GM18511 (cell line): ENCODE data around the gene SHKBP1.
"Not testable (repeated sequence)": the region's sequence is repeated elsewhere in the genome, so short reads cannot be mapped to it uniquely, and the experiment has no call there.

Experiments
- ATAC-seq: cut with Tn5 transposase; IDR thresholded peaks from one replicate; pipeline ENCODE4 v1.9.1; 2021; ENCODE audit warnings: mild to moderate bottlenecking, moderate library complexity; ENCODE audit not compliant: unreplicated experiment

Gene SHKBP1

GRCh38 chr19:40555978-40556689 lies 20.5 kb upstream of the SHKBP1 start:
- ATAC-seq, result no peak

- ATAC-seq, result no peak
Measured at GRCh38 chr19:40556953-40557530, 19.6 kb upstream of the SHKBP1 start.

DNA sequence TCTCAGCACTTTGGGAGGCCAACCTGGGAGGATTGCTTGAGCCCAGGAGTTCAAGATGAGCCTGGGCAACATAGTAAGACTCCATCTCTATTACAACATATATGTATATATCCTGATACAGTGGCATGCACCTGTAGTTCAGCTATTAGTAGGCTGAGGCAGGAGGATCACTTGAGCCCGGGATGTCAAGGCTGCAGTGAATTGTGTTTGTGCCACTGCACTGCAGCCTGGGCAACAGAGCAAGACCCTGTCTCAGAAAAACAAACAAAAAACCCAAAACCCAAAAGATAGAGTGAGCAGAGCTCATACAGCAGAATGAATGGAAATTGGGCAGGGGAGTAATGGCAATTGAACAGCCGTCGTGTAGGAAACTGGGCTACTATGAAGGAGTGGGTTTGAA lies 17.3 kb upstream of the SHKBP1 start:
- ATAC-seq, result no peak

DNA sequence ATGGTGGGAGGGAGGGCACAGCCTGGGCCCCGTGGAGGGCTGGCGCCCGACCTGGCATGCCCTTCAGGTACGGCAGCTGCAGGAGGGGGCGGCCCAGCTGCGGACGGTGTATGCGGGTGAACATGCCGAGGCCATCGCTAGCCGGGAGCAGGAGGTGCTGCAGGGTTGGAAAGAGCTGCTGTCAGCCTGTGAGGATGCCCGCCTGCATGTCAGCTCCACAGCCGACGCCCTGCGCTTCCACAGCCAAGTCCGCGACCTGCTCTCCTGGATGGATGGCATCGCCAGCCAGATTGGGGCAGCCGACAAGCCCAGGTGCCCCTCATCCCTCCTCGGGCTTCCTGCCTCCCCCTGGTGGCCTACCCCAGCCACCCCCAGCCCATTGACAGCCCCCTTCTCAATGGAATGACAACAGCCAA lies 16.6 kb upstream of the SHKBP1 start:
- ATAC-seq, result no peak

DNA sequence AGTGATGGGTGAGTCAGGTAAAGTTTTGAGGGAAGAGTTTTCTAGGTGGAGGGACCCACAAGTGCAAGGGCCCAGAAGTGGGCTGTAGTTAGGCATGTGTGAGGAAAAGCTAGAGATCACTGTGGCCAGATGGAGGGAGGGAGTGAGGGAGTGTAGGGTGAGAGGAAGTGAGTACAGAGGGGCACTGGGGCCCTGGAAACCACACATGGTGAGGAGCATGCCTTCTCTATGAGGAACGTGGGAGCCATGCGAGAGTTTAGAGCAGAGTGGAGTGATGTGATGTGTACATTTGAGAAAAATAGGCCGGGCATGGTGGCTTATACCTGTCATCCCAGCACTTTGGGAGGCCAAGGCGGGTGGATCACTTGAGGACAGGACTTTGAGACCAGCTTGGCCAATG lies 14.7 kb upstream of the SHKBP1 start:
- ATAC-seq, result no peak

DNA sequence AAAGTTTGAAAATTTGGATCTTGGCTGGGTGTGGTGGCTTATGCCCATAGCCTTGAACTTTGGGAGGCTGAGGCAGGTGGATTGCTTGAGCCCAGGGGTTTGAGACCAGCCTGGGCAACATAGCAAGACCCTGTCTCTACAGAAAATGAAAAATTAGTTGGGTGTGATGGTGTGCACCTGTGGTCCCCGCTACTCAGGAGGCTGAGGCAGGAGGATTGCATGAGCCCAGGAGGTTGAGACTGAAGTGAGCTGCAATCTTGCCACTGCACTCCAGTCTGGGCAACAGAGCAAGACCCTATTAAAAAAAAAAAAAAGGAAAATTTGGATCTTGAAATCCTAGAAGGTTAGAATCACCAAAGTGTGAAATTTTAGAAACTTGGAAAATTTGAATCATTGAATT lies 12.1 kb upstream of the SHKBP1 start:
- ATAC-seq, result not testable (repeated sequence)

DNA sequence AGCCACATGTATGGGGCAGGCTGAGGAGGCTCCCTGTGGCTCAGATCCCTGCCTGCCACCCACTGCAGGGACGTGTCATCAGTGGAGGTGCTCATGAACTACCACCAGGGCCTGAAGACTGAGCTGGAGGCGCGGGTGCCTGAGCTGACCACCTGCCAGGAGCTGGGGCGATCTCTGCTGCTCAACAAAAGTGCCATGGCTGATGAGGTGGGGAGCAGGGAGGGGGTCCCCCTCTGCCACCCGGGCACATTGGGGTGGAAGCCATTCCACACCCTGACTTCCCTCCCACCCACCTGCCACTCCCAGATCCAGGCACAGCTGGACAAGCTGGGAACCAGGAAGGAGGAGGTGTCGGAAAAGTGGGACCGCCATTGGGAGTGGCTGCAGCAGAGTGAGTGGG lies 11.3 kb upstream of the SHKBP1 start:
- ATAC-seq, result no peak

DNA sequence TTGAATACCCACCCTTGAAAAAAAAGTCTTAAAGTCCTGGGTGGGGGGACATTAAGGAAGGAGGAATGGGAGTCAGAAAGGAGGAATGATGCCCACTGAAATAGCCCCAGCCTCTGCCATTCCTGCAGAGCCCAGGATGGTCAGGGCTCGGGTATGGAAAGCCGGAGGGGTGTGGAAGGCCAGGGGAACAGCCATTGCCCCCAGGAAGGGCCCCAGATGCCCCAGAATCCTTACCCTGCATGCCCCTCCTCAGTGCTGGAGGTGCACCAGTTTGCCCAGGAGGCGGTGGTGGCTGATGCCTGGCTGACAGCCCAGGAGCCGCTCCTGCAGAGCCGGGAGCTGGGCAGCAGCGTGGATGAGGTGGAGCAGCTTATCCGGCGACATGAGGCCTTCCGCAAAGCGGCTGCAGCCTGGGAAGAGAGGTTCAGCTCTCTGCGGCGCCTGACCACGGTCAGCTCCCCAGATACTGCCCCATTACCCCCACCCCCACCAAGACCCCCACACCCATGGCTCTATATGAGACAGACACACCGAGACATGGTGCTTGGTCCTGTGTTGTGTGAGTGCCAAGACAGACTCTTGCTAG lies 10.7 kb upstream of the SHKBP1 start:
- no peak for ATAC-seq

GRCh38 chr19:40567040-40567749 lies 9.5 kb upstream of the SHKBP1 start:
- no peak for ATAC-seq

DNA sequence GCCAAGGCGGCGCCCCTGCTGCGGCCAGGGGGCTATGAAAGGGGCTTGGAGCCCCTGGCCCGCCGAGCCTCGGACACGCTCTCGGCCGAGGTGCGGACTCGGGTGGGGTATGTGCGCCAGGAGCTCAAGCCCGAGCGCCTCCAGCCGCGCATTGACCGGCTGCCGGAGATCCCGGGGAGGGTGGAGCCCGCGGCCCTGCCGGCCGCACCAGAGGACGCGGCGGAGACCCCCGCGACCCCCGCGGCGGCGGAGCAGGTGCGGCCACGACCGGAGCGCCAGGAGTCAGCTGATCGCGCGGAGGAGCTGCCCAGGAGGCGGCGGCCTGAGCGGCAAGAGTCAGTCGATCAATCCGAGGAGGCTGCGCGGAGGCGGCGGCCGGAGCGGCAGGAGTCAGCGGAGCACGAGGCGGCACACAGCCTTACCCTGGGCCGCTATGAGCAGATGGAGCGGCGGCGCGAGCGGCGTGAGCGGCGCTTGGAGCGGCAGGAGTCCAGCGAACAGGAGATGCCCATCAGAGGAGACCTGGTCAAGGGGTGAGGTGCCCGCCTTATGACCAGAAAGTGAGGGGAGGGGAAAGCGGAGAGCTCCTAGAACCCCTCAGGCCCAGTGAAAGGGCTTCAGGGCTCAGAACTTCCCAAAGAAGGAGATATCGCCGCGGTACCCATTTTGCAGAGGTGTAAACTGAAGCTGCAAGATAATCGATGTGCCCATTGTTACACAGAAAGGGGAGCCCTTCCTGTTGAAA lies 8.8 kb upstream of the SHKBP1 start:
- ATAC-seq, result no peak

DNA sequence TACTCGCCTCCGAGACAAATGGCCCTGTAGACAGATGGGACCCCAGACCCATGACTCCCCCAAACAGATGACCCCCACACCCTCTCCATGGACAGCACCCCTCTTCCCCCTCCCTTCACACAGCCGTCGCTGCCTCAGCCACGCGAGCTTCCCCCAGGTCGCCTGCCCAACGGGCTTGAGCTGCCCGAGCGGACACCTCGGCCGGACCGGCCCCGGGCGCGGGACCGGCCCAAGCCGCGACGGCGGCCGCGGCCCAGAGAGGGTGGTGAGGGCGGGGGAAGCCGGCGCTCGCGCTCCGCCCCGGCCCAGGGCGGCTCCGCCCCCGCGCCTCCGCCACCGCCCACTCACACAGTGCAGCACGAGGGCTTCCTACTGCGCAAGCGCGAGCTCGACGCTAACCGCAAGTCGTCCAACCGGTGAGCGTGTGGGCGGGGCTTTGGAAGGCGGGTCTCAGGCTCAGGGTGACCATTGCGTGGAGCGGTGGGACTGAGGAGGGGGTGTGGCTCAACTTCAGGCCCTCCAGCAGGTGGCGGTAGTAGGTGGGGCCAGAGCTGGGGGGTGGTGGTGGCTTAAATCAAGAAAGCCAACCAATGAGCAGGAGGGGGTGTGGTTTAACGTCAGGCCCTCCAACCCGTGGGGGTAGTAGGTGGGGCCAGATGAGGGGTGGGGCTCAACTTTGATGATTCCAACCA lies 6.2 kb upstream of the SHKBP1 start:
- peak; percentile 90 for ATAC-seq

GRCh38 chr19:40571005-40571318 lies 5.7 kb upstream of the SHKBP1 start:
- ATAC-seq, result no peak

GRCh38 chr19:40571831-40572495 lies 4.7 kb upstream of the SHKBP1 start:
- ATAC-seq, result no peak

- ATAC-seq, result no peak
Measured at GRCh38 chr19:40575326-40575725, 1.3 kb upstream of the SHKBP1 start.

DNA sequence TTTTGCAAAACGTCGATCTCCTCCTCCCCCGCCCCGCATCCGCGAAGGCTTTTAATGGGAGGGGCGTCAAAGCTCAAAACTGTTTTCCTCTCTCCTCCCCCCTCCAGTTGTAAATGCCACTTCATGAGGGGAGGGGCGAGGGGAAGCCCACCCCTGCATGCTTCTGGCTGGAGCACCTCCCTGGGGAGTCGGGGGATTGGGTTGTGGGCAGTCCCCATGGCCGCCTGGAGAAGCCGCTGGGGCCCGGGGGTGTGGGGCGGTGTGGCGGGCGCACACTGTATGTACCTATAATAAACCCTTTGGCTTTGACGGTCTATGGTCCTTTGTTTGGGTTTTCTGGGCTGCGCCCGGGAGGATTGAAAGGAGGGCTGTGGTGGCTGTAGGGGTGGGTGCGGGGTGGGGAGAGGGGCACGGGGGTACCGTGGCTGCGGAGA lies 505 bp upstream of the SHKBP1 start:
- peak; percentile 32 for ATAC-seq

DNA sequence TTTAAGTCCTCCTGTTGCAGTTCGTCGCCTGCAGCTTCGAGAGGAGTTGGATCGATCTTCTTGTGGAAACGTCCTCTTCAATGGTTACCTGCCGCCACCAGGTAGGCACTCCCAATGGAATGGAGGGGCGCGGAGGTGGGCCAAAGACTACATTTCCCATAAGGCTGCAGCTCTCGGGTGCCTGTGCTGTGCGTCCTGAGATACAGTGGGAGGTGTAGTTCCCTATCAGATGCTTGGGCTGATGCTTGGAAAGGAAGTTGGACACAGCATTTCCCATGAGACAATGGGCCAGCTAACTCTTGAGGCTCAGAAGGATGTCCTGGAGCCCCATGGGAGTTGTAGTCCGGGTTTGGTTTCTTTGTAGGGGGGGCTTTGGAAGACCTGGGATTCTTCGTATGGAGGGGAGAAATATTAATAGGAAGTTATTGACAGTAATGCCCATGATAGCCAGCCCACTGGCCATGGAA lies 1.8 kb downstream of the SHKBP1 start:
- no peak for ATAC-seq

DNA sequence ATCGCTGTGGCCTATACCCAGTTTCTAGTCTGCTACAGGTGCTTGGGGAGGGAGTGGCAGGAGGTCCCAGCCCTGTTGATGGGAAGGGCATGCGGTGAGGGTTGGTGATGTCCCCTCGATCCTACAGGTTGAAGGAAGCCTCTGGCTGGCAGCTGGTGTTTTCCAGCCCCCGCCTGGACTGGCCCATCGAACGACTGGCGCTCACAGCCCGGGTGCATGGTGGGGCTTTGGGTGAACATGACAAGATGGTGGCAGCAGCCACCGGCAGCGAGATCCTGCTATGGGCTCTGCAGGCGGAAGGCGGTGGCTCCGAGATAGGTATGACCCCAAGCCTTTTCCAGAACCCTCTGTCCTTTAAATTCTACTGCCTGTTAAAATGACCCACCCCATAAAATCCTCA lies 3.9 kb downstream of the SHKBP1 start:
- no peak for ATAC-seq

GRCh38 chr19:40581531-40581930 lies 4.9 kb downstream of the SHKBP1 start:
- ATAC-seq, result no peak

DNA sequence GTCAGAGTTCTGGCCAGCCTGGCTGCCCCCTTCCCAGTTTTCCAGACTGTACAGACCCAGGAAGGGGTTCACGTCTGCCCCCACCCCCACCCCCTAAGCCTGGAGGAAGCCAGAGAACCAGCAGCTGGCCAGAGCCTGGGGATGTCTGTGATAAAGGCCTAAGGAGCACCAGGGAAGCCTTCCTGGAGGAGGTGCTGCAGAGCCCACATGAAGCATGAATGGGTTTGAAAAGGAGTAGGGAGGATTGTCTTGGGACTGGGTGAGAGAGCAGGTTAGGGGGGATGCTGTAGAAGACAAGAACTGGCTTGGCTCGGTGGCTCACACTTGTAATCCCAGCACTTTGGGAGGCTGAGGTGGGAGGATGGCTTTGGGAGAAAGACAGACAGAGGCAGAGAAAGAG lies 5.8 kb downstream of the SHKBP1 start:
- no peak for ATAC-seq

- no peak for ATAC-seq
Measured at GRCh38 chr19:40583283-40583682, 6.6 kb downstream of the SHKBP1 start.
